GM12878 (cell line): ENCODE results near the gene MAP3K5. TPM values are rescaled to one million over a fixed set of nuclear protein-coding genes. Genes with fewer than 3 reads are reported as not detected.

Experiments used
- ATAC-seq: fragments of 200-7000 bp; cut with Tn5 transposase; 3 replicates; pipeline ENCODE4 v1.9.1; 2020; ENCODE audit warnings: mild to moderate bottlenecking, moderate library complexity
- BruUV-seq: library from RNA; stranded (reverse); fragments of 400-500 nt; replicated peaks from 2 replicates; lab custom pipeline; 2021; lab: Mats Ljungman, UMichigan
- CTCF ChIA-PET: fragments of 300-600 bp; sonication (Branson Sonifier 250); formaldehyde crosslinking; extraction: SDS; loops from one replicate; lab custom pipeline; 2021; ENCODE audit warnings: inconsistent platforms; lab: Yijun Ruan, JAX
- POLR2A ChIA-PET: fragments of 350-600 bp; formaldehyde crosslinking; extraction: SDS; loops from one replicate; lab custom pipeline; 2021; ENCODE audit warnings: inconsistent platforms; lab: Charles Lee
- RAD21 ChIA-PET: fragments of 300-600 bp; sonication (Branson Sonifier 250); formaldehyde crosslinking; loops from one replicate; lab custom pipeline; 2023; ENCODE audit warnings: antibody characterized with exemption; ENCODE audit not compliant: unreplicated experiment; lab: Charles Lee
- SMC1A ChIA-PET: fragments of 300-600 bp; sonication (Branson Sonifier 250); formaldehyde crosslinking; loops from one replicate; lab custom pipeline; 2023; ENCODE audit not compliant: unreplicated experiment, uncharacterized antibody; lab: Charles Lee
- DNase-seq: peaks from one replicate; pipeline ENCODE4 v3.0.0-alpha.2; 2011; ENCODE audit warnings: low read depth, low spot score
- FAIRE-seq: peaks from 3 replicates; lab custom pipeline; 2011; peaks lifted over from hg19 to GRCh38; lab: Jason Lieb, UNC
- H2AFZ ChIP-seq: 2 replicates; pipeline ENCODE4 v1.6.0; 2011; ENCODE audit warnings: low read depth, low read length, control low read depth; ENCODE audit not compliant: control insufficient read depth
- H3K27ac ChIP-seq: 2 replicates; pipeline ENCODE4 v1.5.1; 2011; ENCODE audit warnings: control low read depth; ENCODE audit not compliant: control insufficient read depth, insufficient read depth
- H3K27me3 ChIP-seq, 2 experiments: replicated peaks in 1 of 2; 2 replicates each; pipeline versions ENCODE4 v1.6.0 to v1.6.1; 2011; ENCODE audit warnings: low read length in 1 of 2; ENCODE audit not compliant: control insufficient read depth in 2 of 2, insufficient read depth in 2 of 2
- H3K36me3 ChIP-seq, 2 experiments: 2 replicates each; pipeline ENCODE4 v1.5.1; 2011; ENCODE audit warnings: low read length in 1 of 2; ENCODE audit not compliant: control insufficient read depth in 2 of 2, insufficient read depth in 2 of 2
- H3K4me1 ChIP-seq: 2 replicates; pipeline ENCODE4 v1.6.1; 2011; ENCODE audit warnings: mild to moderate bottlenecking, low read length, moderate library complexity, mixed read lengths; ENCODE audit not compliant: control insufficient read depth, insufficient read depth
- H3K4me2 ChIP-seq: 2 replicates; pipeline ENCODE4 v1.6.0; 2011; ENCODE audit warnings: control low read depth; ENCODE audit not compliant: control insufficient read depth, insufficient read depth
- H3K4me3 ChIP-seq: fragments of 200-600 bp; sonication (generic); 2 replicates; pipeline ENCODE4 v1.5.1; 2016
- H3K79me2 ChIP-seq: 2 replicates; pipeline ENCODE4 v1.6.0; 2011; ENCODE audit warnings: low read length; ENCODE audit not compliant: control insufficient read depth, insufficient read depth
- H3K9ac ChIP-seq: 2 replicates; pipeline ENCODE4 v1.8.0; 2011; ENCODE audit warnings: low read length, control low read depth, mixed read lengths; ENCODE audit not compliant: control insufficient read depth, insufficient read depth
- H3K9me3 ChIP-seq: replicated peaks from 3 replicates; pipeline ENCODE4 v1.5.1; 2011; ENCODE audit warnings: mild to moderate bottlenecking, low read length; ENCODE audit not compliant: control insufficient read depth, insufficient read depth
- H4K20me1 ChIP-seq: 2 replicates; pipeline ENCODE4 v1.6.0; 2011; ENCODE audit not compliant: control insufficient read depth, insufficient read depth
- ATF7 ChIP-seq: fragments of 450-650 bp; IDR thresholded peaks from 2 replicates; pipeline ENCODE4 v1.6.1; 2016; ENCODE audit warnings: low read depth, mild to moderate bottlenecking
- EP300 ChIP-seq, 2 experiments: fragments of 150-350 bp in 1 of 2; IDR thresholded peaks; 2 replicates each; pipeline ENCODE4 v1.6.1; 2011 to 2012; ENCODE audit warnings: low read depth in 2 of 2, low read length in 2 of 2, borderline replicate concordance in 1 of 2, improper control_type of control experiment in 1 of 2, inconsistent platforms in 1 of 2; ENCODE audit not compliant: control insufficient read depth in 1 of 2
- GATAD2B ChIP-seq: fragments of 450-650 bp; conservative IDR thresholded peaks from 2 replicates; pipeline ENCODE4 v1.6.1; 2017; ENCODE audit warnings: low read depth, mild to moderate bottlenecking, moderate library complexity
- IKZF1 ChIP-seq: fragments of 450-650 bp; conservative IDR thresholded peaks from 2 replicates; pipeline ENCODE4 v1.6.1; 2017; ENCODE audit warnings: antibody characterized with exemption, mild to moderate bottlenecking
- RAD51 ChIP-seq: fragments of 450-650 bp; IDR thresholded peaks from 2 replicates; pipeline ENCODE4 v1.6.1; 2016; ENCODE audit warnings: moderate library complexity, mild to moderate bottlenecking, inconsistent platforms
- SUZ12 ChIP-seq: fragments of 200-600 bp; sonication (generic); IDR thresholded peaks from one replicate; pipeline ENCODE4 v1.6.1; 2018; ENCODE audit warnings: antibody characterized with exemption, mild to moderate bottlenecking; ENCODE audit not compliant: unreplicated experiment
- ZBTB33 ChIP-seq: fragments of 450-650 bp; IDR thresholded peaks from 2 replicates; pipeline ENCODE4 v1.6.1; 2017; ENCODE audit warnings: mild to moderate bottlenecking
- ZNF592 ChIP-seq: fragments of 450-650 bp; IDR thresholded peaks from 2 replicates; pipeline ENCODE4 v1.6.1; 2017; ENCODE audit warnings: mild to moderate bottlenecking, moderate library complexity
- WGBS: methylation state at CpG from one replicate; pipeline ENCODE4 v1.1.6; 2016; ENCODE audit warnings: low lambda C conversion rate; ENCODE audit not compliant: insufficient replicate concordance, insufficient coverage; ENCODE audit errors: missing lambda C conversion rate; 5-methylcytosine and 5-hydroxymethylcytosine counted together
- in situ Hi-C: fragments of 300-500 bp; cut with MboI; formaldehyde crosslinking; loops from 9 replicates; pipeline ENCODE4 v1.14.3; 2018; ENCODE audit warnings: mixed read lengths
- intact Hi-C: fragments of 100-400 bp; cut with micrococcal nuclease; formaldehyde crosslinking; loops from one replicate; pipeline ENCODE4 v1.14.2; 2022; ENCODE audit not compliant: unreplicated experiment
- polyA plus RNA-seq, 11 experiments: library from polyadenylated mRNA; depleted of rRNA in 4 of 11; unstranded in 6 of 11; stranded (reverse) in 5 of 11; fragments of >200 nt; fragmentation: Nextera tagmentation in 4 of 11; fragmentation: Illumina TruSeq in 1 of 11; extraction: Ambion mirVana in 4 of 11; extraction: Trizol in 1 of 11; gene quantifications; 1 replicate in 1 of 11; 2 replicates in 10 of 11; pipeline versions ENCODE4 v1.2.1 to v1.2.3, GENCODE V29; 2011 to 2016; ENCODE audit warnings: inconsistent platforms in 2 of 11, missing spikeins in 2 of 11, low read depth in 1 of 11
- total RNA-seq, 4 experiments: library from RNA; depleted of rRNA in 3 of 4; stranded (reverse); fragments of >200 nt in 3 of 4; fragmentation: Illumina TruSeq in 1 of 4; extraction: Trizol in 1 of 4; gene quantifications; 2 replicates each; pipeline versions ENCODE4 v1.2.1 to v1.2.3, GENCODE V29; 2013 to 2021
- TF ChIP-seq, protein P1 (sequence below): fragments of 450-650 bp; IDR thresholded peaks from 2 replicates; pipeline ENCODE4 v1.6.1; 2016; ENCODE audit warnings: mild to moderate bottlenecking

Gene MAP3K5
- total and polyA plus RNA-seq, 10 of the 15 experiments (the other 5 are each of a cell fraction or from before 2014, with no cell fraction given): 5.4 to 34.3 (median 26.4) TPM

DNA sequence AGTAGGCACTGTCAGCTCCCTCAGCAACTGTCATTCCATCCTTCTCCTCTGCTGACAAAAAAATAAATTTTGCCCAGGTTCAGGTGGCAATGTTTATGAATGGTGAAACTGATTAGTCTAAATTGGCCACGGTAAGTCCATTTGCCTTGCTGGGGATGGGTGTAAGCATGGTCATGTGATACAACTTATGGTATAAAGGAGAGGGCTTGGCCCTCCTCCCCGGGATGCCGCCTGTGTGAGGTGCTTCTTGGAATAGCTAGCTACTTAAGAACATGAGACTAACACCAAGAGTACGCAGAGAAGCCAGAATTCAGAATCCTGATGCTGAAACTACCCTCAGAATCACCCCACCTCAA lies 147.7 kb downstream of the MAP3K5 start:
- Histone ChIP-seq H3K36me3 (peaks cover 2 to 27% of the 10 kb centered on the region in 2 experiments), H3K9ac (no peak overlapping the region), H3K9me3 (no peaks in the 10 kb centered on the region), H3K4me1 (no peaks in the 10 kb centered on the region), H4K20me1 (no peaks in the 10 kb centered on the region), H2AFZ (no peak overlapping the region), H3K27me3 (no peaks in the 10 kb centered on the region), H3K4me2 (no peak overlapping the region), H3K4me3 (no peak overlapping the region), H3K27ac (no peak overlapping the region), H3K79me2 (no peaks in the 10 kb centered on the region)
- ChIA-PET SMC1A (interaction anchor here (0.8 to 12.7 kb wide), 49 partner anchors 9 to 319 kb away, joined by 3 to 275 read pairs (median 7); partner anchors contain the start of gene MAP3K5), CTCF (interaction anchor here (0.6 to 8.6 kb wide), 75 partner anchors 8 to 997 kb away, joined by 3 to 411 read pairs (median 5); partner anchors contain the start of gene MAP3K5), POLR2A (interaction anchor here (1.1 to 3.8 kb wide), 6 partner anchors 38 to 150 kb away, joined by 3 to 59 read pairs (median 4); partner anchors contain the start of gene MAP3K5), RAD21 (interaction anchor here (0.5 to 8.5 kb wide), 43 partner anchors 9 to 997 kb away, joined by 3 to 296 read pairs (median 4); partner anchors contain the start of genes MAP3K5 and PEX7)
- ATAC-seq (peak; percentile 39), FAIRE-seq (no peak), DNase-seq (no peak)
- WGBS: 98% methylated on average over 4 of the region's 4 CpGs
- in situ Hi-C loops (loop anchor here (5.0 kb wide), 1 partner anchor 148 kb away; the partner anchor contains the start of gene MAP3K5), intact Hi-C loops (loop anchor here (1.0 kb wide), 2 partner anchors 149 to 283 kb away; no protein-coding TSS in a partner anchor)
- TF ChIP-seq ZNF592 (no peak), SUZ12 (no peak), EP300 (IDR thresholded peaks at IDR 0.05; ENCODE audit: borderline replicate concordance in 1 of 2, control insufficient read depth in 1 of 2, low read depth in 2 of 2, low read length in 2 of 2) (no peak), RAD51 (no peak), GATAD2B (0 out of 2 replicates have a peak, but pooled peaks have one; percentile 6), IKZF1 (0 out of 2 replicates have a peak, but pooled peaks have one; percentile 0), ATF7 (no peak), ZBTB33 (no peak)
- TF ChIP-seq, protein P1, sequence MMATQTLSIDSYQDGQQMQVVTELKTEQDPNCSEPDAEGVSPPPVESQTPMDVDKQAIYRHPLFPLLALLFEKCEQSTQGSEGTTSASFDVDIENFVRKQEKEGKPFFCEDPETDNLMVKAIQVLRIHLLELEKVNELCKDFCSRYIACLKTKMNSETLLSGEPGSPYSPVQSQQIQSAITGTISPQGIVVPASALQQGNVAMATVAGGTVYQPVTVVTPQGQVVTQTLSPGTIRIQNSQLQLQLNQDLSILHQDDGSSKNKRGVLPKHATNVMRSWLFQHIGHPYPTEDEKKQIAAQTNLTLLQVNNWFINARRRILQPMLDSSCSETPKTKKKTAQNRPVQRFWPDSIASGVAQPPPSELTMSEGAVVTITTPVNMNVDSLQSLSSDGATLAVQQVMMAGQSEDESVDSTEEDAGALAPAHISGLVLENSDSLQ: no peak
- no TSS peak for BruUV-seq
